HepG2 (cell line): ENCODE data around the gene DHH. TPM values are rescaled to one million over a fixed set of nuclear protein-coding genes. Genes with fewer than 3 reads are reported as not detected.
A peak's percentile ranks its signal among the peaks of the same experiment; 100 is the strongest.

Experiments used
- FOXJ3 ChIP-seq: sonication (generic); formaldehyde crosslinking; IDR thresholded peaks from 2 replicates; pipeline ENCODE4 v1.4.0; 2020; ENCODE audit warnings: missing genetic modification reagents, mild to moderate bottlenecking, borderline replicate concordance
- PAX8 ChIP-seq: sonication (generic); formaldehyde crosslinking; IDR thresholded peaks from 2 replicates; pipeline ENCODE4 v1.8.0; 2022; ENCODE audit warnings: mild to moderate bottlenecking, missing genetic modification reagents, borderline replicate concordance
- PAXIP1 ChIP-seq: sonication (generic); formaldehyde crosslinking; conservative IDR thresholded peaks from 2 replicates; pipeline ENCODE4 v1.4.0; 2020; ENCODE audit warnings: mild to moderate bottlenecking, missing genetic modification reagents, moderate library complexity
- PLSCR1 ChIP-seq: sonication (generic); formaldehyde crosslinking; IDR thresholded peaks from 2 replicates; pipeline ENCODE4 v1.5.0; 2020; ENCODE audit warnings: missing genetic modification reagents, mild to moderate bottlenecking, borderline replicate concordance
- RBM22 ChIP-seq: fragments of 200-400 bp; formaldehyde crosslinking; optimal IDR thresholded peaks from 2 replicates; pipeline ENCODE3; 2017; ENCODE audit warnings: mild to moderate bottlenecking, low read length, moderate library complexity
- TAF15 ChIP-seq: fragments of 200-400 bp; formaldehyde crosslinking; IDR thresholded peaks from one replicate; pipeline ENCODE4 v1.6.1; 2018; ENCODE audit warnings: mild to moderate bottlenecking, low read depth, low read length; ENCODE audit not compliant: poor library complexity, severe bottlenecking
- THAP7 ChIP-seq: sonication (generic); formaldehyde crosslinking; IDR thresholded peaks from 2 replicates; pipeline ENCODE4 v1.8.1; 2023; ENCODE audit warnings: mild to moderate bottlenecking, missing genetic modification reagents
- ZNF142 ChIP-seq: sonication (generic); formaldehyde crosslinking; IDR thresholded peaks from 2 replicates; pipeline ENCODE4 v1.4.0; 2020; ENCODE audit warnings: missing genetic modification reagents
- polyA plus RNA-seq, 8 experiments: library from polyadenylated mRNA; depleted of rRNA in 3 of 8; stranded (reverse) in 7 of 8; unstranded in 1 of 8; fragments of >200 nt; fragmentation: Illumina TruSeq in 4 of 8; extraction: Trizol in 4 of 8; gene quantifications; 2 replicates each; pipeline versions ENCODE4 v1.2.1 to v1.2.3, GENCODE V29; 2011 to 2016; ENCODE audit warnings: low read depth in 4 of 8, missing spikeins in 1 of 8, mixed read lengths in 1 of 8; ENCODE audit not compliant: insufficient read depth in 1 of 8
- total RNA-seq, 5 experiments: library from RNA; depleted of rRNA; stranded (reverse); fragments of >200 nt; fragmentation: Illumina TruSeq; extraction: Trizol; gene quantifications; 2 replicates each; pipeline ENCODE4 v1.2.3, GENCODE V29; 2016; ENCODE audit warnings: low read depth in 1 of 5

The DHH gene
- total and polyA plus RNA-seq, 2 of the 13 experiments (the other 11 are each of a cell fraction or from before 2014, with no cell fraction given): not detected

- TF ChIP-seq ZNF142 (CRISPR knock-in tag) (no peak), THAP7 (CRISPR knock-in tag) (no peak), PAX8 (CRISPR knock-in tag) (no peak), FOXJ3 (CRISPR knock-in tag) (0 out of 2 replicates have a peak, but pooled peaks have one; percentile 2), RBM22 (peak; percentile 11), PLSCR1 (CRISPR knock-in tag) (0 out of 2 replicates have a peak, but pooled peaks have one; percentile 31), TAF15 (no peak), PAXIP1 (CRISPR knock-in tag) (no peak)
Observed at GRCh38 chr12:49129332-49130150, 34.9 kb upstream of the DHH start (continued).
